H4 (cell line): ENCODE measurements around the gene EVL. TPM values are rescaled to one million over a fixed set of nuclear protein-coding genes. Genes with fewer than 3 reads are reported as not detected.
"Not testable (repeated sequence)": the region's sequence is repeated elsewhere in the genome, so short reads cannot be mapped to it uniquely, and the experiment has no call there.

Experiments
- DNase-seq: peaks from one replicate; pipeline ENCODE4 v3.0.0-alpha.2; 2015; ENCODE audit warnings: low spot score
- total RNA-seq: library from RNA; depleted of rRNA; stranded (reverse); fragments of >200 nt; shearing (Covaris generic); gene quantifications from 2 replicates; pipeline ENCODE4 v1.2.3, GENCODE V29; 2014

EVL gene
- total RNA-seq, 1 experiment from 2014 or later: 13.0 TPM

DNA sequence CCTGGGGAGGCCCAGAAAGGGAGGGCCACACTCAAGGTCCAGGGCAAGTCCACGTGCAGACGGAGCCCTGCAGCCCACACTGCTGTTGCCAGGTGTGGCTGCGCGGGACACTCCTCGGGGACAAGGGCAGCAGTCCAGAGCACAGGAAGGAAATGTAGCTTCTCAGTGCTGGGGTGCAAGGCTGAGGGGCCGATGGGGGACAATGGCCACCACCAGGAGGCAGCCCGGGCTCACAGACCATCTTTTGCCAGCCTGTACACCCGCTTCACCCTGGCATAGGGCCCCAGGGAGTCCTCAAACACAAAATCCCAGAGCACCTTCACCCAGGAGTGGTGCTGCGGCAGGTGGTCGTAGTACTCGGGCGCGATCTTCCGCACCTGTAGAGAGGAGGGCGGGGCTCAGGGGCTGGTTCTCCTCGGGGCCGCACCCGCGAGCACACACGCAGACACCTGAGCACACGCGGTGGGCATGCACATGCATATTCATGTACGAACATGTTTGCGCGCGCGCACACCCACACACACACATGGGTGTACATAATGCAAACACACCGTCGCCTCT, 81.4 kb downstream of the EVL start:
- no peak for DNase-seq

DNA sequence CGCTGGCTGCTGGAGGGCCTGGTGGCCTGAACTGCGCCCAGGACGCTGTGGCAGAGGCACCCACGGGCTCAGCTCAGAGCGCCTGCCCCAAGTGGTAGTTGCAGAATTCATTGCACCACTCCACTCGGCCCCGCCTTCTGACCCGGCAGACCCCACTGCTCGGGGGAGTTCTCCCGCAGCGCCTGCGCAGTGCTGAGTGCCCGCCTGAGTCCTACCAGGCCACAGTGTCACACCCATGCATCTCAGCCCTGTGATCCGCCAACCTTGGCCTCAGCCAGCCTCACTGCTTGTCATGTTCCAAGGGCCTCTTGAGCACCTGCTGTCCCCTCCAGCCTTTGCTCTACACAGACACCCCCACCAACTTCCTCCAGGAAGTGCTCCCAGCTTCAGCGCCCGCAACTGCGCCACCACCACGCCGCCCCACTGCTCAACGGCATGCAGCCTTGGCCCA, 82.0 kb downstream of the EVL start:
- no peak for DNase-seq

- DNase-seq: no peak
These were observed 82.7 kb downstream of the EVL start for GRCh38 chr14:100147691-100148464.

DNA sequence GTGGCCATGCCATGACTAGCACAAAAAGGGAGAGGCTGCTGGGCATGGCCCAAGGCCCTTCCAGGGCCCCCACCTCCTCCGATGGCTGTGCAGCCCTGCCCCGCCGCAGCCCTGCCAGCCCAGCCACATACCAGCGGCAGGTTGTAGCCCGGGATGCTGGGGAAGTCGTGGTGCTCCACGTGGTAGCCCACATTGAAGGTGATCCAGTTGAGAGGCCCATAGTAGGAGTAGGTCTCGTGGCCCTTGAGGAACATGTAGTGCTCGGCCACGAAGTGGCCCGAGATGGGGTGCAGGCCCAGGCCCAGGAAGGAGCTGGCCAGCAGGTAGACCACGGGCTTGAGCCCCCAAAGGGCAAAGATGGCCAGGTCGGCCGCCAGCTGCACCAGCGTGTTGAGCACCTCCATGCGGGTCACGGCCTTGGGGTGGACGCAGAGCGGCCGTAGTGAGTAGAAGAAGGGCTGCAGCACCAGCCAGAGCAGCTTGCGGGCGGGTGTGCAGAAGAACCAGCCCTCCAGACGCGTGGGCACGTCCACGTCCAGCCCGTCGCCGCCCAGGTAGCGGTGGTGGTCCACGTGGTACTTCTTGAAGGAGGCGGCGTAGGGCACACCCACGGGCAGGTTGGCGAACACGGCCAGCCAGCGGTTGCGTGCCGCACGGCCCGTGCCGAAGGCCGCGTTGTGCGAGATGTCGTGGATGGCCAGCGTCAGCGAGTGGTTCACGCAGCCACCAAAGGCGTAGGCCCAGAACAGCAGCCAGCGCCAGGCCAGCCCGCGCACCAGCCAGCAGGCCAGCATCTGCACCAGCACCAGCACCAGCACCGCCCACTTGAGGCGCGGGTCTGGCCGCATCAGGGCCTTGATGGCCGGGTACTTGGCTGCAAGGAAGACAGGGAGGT, 83.9 kb downstream of the EVL start:
- no peak for DNase-seq

DNA sequence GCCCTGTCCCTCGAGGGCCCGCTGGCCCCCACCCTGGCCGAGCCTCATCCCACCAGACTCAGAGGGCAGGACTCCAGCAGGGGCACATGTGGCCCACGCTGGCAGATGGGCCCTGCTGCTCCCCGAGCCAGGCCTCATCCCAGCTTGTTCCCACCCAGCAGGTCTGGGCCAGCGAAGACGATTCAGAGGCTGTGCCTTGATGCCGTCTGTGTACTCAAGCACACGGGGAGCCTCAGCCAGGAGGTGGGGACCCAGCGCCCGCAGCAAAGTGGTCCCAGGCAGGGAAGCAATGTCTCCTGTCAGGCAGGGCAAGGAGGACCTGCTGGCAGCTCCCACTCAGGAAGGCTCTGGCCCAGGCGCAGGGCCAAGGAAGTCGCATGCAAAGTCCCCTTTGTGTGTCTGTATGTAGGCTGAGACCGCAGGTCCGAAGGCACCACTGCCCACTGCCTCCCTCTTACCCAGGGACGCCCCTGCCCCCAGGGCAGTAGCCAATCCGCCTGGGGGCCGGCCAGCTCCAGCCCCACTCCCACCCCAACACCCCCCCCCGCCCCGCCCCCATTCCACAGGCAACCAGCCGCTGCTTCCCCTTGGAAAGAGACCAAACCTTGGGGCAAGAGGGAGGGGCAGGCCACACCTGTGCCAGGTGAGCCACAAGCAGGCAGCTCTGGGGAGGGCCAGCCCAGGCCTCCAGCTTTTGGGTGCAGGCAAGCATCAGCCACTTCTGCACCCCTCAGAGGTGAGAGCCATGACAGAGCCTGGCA, 84.8 kb downstream of the EVL start:
- DNase-seq: no peak

DNA sequence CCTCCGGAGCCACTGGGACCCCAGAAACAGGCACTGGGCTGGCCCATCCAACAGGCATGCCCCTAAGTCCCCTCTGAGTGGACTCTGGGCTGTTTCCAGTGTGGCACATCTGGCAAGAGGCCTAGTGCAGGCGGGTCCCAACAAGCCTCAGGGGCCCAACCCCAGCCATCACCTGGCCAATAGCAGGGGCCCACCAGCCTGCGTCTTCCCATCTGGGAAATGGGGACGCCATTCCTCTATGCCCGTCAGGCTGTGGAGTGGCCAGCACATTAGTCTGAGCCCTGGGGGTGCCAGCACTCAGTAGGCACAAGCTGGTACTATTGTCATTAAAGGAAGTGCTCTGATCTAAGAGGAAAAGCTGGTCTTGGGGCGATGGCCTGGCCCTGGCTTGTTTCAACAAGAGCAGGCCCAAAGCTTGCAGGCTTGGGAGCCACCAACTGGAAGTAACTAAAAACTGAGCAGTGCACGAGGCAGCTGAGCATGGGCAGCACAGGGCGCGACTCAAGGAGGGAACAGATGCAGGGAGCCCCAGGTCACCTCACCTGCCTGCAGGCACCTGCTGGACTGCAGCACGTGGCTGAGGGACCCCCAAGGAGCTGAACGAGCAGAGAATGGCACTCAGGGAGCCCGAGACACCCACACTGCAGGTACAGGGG, 85.8 kb downstream of the EVL start:
- no peak for DNase-seq

GRCh38 chr14:100152091-100152490, 86.9 kb downstream of the EVL start:
- DNase-seq: no peak

GRCh38 chr14:100153560-100153959, 88.3 kb downstream of the EVL start:
- DNase-seq: no peak

DNA sequence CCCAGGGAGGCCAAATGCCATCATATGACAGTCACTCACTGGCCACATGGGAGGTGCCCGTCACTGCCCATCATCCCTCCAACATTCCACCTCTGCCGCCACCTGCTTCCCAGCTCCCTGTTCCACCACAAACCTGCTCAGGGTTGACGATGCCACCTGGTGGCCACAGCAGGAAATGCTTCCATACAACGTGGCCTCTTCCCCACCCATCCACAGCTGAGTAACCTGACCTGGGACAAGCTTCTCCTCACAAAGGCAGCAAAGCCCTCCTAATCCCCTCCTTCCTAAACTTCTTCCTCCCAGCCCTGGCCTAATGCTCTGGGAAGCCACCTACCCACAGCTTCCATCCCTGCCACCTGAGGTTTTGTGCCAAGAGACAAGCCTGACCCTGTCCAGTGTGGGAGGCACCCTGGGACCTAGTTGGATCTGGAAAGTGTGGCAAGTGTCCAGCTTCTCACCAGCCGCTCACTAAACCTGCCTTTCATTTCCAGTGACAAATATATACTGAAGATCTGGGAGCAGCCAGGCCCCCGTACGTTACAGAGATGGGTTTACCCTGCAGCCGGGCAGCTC, 89.9 kb downstream of the EVL start:
- no peak for DNase-seq

- DNase-seq: no peak
These were observed 90.8 kb downstream of the EVL start for GRCh38 chr14:100155756-100156616.

DNA sequence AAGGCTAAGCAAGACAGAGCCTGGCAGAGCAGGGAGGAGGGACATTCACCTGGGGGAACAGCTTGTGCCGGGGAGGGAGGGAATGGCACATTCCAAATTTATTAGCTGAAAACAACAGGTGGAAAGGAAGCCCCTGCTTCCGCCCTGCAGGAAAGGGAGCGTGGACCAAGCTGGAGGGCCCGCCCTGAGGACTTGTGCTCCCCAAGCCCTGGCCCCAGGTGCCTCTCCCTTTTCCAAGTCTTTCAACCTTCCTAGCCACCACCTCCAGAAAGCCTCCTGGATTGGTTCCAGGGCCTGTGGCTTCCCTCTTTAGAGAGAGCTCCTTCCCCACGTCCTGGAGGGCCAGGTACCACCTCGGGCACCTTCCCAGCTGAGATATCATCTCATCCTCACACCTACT, 91.6 kb downstream of the EVL start:
- DNase-seq: no peak

DNA sequence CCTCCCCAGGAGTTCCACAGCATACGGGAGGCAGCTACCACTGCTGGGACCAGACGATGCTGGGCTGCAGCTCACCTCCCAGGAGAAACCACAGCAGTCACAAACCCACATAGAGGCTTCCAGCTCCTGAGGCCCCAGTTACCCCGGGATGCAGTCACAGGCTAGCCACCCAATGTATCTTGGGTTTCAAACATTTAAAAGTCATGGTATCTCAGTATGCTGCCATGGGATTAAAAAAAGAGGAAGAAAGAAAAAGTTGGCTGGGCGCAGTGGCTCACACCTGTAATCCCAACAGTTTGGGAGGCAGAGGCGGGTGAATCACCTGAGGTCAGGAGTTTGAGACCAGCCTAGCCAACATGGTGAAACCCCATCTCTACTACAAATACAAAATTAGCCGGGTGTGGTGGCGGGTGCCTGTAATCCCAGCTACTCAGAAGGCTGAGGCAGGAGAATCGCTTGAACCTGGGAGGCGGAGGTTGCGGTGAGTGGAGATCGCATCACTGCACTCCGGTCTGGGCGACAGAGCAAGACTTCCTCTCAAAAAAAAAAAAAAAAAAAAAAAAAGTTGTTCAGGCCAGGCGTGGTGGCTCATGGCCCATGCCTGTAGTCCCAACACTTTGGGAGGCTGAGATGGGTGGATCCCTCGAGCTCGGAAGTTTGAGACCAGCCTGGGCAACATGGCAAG, 92.5 kb downstream of the EVL start:
- DNase-seq: not testable (repeated sequence)

- DNase-seq: no peak
These were observed 93.4 kb downstream of the EVL start for GRCh38 chr14:100158566-100159093.

GRCh38 chr14:100159094-100159864, 94.1 kb downstream of the EVL start, which contains the start of gene DEGS2:
TSS of gene DEGS2 (minus strand) at chr14:100159645. CDS start at chr14:100159587, 58 bp downstream.
- DNase-seq: no peak

GRCh38 chr14:100159865-100160533, 94.8 kb downstream of the EVL start:
- no peak for DNase-seq

GRCh38 chr14:100160534-100160916, 95.3 kb downstream of the EVL start:
- DNase-seq: no peak

DNA sequence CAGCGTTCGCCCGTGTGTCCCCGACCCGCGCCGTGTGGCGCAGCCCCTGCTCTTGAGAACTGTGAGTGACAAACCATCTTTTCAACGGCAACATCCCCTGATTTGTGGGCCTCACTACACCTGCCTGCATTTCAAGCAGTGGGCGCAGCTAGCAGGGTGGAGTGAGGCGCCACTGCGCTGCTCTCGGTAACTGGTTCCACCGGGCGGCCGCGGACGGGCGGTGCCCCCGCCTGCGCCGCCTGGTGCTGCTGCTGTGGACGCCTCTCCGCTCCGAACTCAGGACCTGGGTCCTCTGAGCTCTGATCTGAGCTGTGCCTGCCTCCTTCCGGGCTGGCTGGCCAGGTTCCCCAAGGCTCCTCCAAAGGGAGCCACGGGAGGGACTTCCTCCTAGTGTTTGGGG, 100.2 kb downstream of the EVL start:
- DNase-seq: no peak
